Heart right ventricle (tissue), 16 donors: ENCODE data around the gene TM9SF3. TPM values are rescaled to one million over a fixed set of nuclear protein-coding genes. Genes with fewer than 3 reads are reported as not detected.

ENCODE experiments used
- ATAC-seq, 8 donors: fragments of 200-7000 bp; cut with Tn5 transposase; one replicate each; pipeline ENCODE4 v1.9.1; 2020; ENCODE audit warnings: mild to moderate bottlenecking in 8 of 8, moderate library complexity in 8 of 8, moderate number of reproducible peaks in 1 of 8
- DNase-seq, 2 donors: peaks; one replicate each; pipeline ENCODE4 v3.0.0-alpha.2; 2020
- H3K27ac ChIP-seq, 10 donors: fragments of 200-600 bp; sonication (generic) in 2 of 10; one replicate each; pipeline versions ENCODE4 v1.5.0 to v1.8.0; 2020 to 2022; ENCODE audit warnings: mild to moderate bottlenecking in 3 of 10
- H3K27me3 ChIP-seq, 7 donors: fragments of 200-600 bp; one replicate each; pipeline ENCODE4 v1.8.0; 2021 to 2022; ENCODE audit warnings: mild to moderate bottlenecking in 2 of 7
- H3K36me3 ChIP-seq, 9 donors: fragments of 200-600 bp; sonication (generic) in 1 of 9; one replicate each; pipeline versions ENCODE4 v1.5.0 to v1.8.0; 2020 to 2022; ENCODE audit warnings: mild to moderate bottlenecking in 2 of 9
- H3K4me1 ChIP-seq, 9 donors: fragments of 200-600 bp; sonication (generic) in 1 of 9; one replicate each; pipeline versions ENCODE4 v1.5.0 to v1.8.0; 2020 to 2022; ENCODE audit warnings: mild to moderate bottlenecking in 4 of 9
- H3K4me3 ChIP-seq, 10 donors: fragments of 200-600 bp; sonication (generic) in 2 of 10; one replicate each; pipeline versions ENCODE4 v1.5.0 to v1.8.0; 2020 to 2022; ENCODE audit warnings: mild to moderate bottlenecking in 7 of 10, moderate library complexity in 2 of 10
- H3K9me3 ChIP-seq, 11 donors: fragments of 200-600 bp in 10 of 11; sonication (generic) in 2 of 11; one replicate each; pipeline versions ENCODE4 v1.5.0 to v1.8.0; 2013 to 2022; ENCODE audit warnings: mild to moderate bottlenecking in 2 of 11, control low read depth in 1 of 11, moderate library complexity in 1 of 11
- WGBS, 2 donors: extraction: QIAGEN DNeasy Blood & Tissue Kit; methylation state at CpG; one replicate each; pipeline ENCODE4 v1.1.7; 2013; ENCODE audit warnings: inconsistent platforms in 1 of 2; 5-methylcytosine and 5-hydroxymethylcytosine counted together
- intact Hi-C, 10 donors: fragments of 100-400 bp; cut with DNase I; formaldehyde crosslinking; loops; one replicate each; pipeline versions ENCODE4 v1.11.1 to v1.14.2; 2022
- polyA plus RNA-seq, 2 donors: library from polyadenylated mRNA; stranded (reverse); fragments of 200-250 nt; gene quantifications; one replicate each; pipeline ENCODE4 v1.2.3, GENCODE V29; 2013
- total RNA-seq, 10 donors: library from RNA; stranded (reverse); fragmentation: NEBNext Ultra II Directional in 3 of 10; extraction: Animal tissue kit (Norgen Biotek cat#: 25700) in 3 of 10; gene quantifications; one replicate each; pipeline versions ENCODE4 v1.2.1 to v1.2.4, GENCODE V29; 2021 to 2023
- TF ChIP-seq, protein P1 (sequence below), 9 donors: fragments of 200-600 bp; sonication (generic) in 2 of 9; IDR thresholded peaks; one replicate each; pipeline versions ENCODE4 v1.5.0 to v1.8.0; 2021 to 2022; ENCODE audit warnings: antibody characterized with exemption in 9 of 9, mild to moderate bottlenecking in 5 of 9, moderate library complexity in 1 of 9
- donor health status: Arrhythmogenic right ventricular cardiomyopathy.
- donor health status: ischemic (EF 13 %, LVEDD 7.1; RV severe dilation, severe dysfunction).
- donor health status: healthy with polysubstance abuse.
- donor health status: DM: no; HTN: yes; CAD: no.
- donor health status: DM: no; HTN: no; CAD: no.
- donor health status: ischemic (EF 25% LVEDD 6.9; RV normal size, moderate dysfunction).
- donor health status: ischemic (EF 25% LVEDD 5.7; RV mildly dilated, moderate dysfunction).
- donor health status: healthy.
- donor health status: DM: yes; HTN: yes; CAD: no.
- donor health status: Ischemic cardiomyopathy.
- donor health status: ischemic (EF 35%, LVEDD 5.7; RV mildly dilated, moderate dysfunction).
- donor health status: nonischemic (EF 11% LVEDD 7.7; RV severe dilation, severe dysfunction).
- donor health status: DM: yes; HTN: yes; CAD: no.
- donor health status: PGD.
- donor health status: ischemic (EF 29% LVEDD 5.4; RV normal size, mild dysfunction).
- donor health status: nonischemic (EF 23%, LVEDD 6.1; RV moderate dilation, normal function).

TM9SF3 gene
- total and polyA plus RNA-seq, 12 donors: 17.5 to 83.9 (median 60.8) TPM

DNA sequence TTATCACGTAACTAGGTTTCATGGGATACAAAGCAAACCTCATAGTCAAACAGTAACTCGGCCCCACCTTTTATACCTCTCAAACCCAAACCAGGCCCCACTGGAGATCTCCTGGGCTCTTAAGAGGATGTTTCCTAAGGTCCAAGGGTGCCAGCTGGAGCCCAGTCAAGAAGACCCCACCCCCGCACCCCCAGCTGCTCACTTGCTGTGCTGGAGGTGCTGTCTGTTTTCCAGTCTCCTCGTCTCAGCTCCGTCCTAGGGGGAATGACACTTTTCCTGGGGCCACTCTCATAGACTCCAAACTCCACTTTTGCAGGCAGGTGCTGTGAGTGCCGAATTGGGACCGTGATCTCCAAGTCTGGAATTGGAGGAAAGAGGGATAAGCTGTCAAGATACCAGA, 22.7 kb upstream of the TM9SF3 start:
- intact Hi-C loops: no loop called here
- 79 to 81% methylated on average over 7 of the region's 7 CpGs for WGBS, 2 donors
- Histone ChIP-seq H3K9me3 (no peaks in the 10 kb centered on the region), H3K27me3 (no peaks in the 10 kb centered on the region), H3K27ac (no peak overlapping the region), H3K36me3 (peaks cover 0 to 74% (median 0%) of the 10 kb centered on the region in 9 donors), H3K4me3 (no peak overlapping the region), H3K4me1 (peaks cover 0 to 22% (median 3%) of the 10 kb centered on the region in 9 donors)
- no peak for ATAC-seq
- no peak for DNase-seq
- TF ChIP-seq, protein P1, sequence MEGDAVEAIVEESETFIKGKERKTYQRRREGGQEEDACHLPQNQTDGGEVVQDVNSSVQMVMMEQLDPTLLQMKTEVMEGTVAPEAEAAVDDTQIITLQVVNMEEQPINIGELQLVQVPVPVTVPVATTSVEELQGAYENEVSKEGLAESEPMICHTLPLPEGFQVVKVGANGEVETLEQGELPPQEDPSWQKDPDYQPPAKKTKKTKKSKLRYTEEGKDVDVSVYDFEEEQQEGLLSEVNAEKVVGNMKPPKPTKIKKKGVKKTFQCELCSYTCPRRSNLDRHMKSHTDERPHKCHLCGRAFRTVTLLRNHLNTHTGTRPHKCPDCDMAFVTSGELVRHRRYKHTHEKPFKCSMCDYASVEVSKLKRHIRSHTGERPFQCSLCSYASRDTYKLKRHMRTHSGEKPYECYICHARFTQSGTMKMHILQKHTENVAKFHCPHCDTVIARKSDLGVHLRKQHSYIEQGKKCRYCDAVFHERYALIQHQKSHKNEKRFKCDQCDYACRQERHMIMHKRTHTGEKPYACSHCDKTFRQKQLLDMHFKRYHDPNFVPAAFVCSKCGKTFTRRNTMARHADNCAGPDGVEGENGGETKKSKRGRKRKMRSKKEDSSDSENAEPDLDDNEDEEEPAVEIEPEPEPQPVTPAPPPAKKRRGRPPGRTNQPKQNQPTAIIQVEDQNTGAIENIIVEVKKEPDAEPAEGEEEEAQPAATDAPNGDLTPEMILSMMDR (IDR thresholded peaks at IDR 0.05): no peak

DNA sequence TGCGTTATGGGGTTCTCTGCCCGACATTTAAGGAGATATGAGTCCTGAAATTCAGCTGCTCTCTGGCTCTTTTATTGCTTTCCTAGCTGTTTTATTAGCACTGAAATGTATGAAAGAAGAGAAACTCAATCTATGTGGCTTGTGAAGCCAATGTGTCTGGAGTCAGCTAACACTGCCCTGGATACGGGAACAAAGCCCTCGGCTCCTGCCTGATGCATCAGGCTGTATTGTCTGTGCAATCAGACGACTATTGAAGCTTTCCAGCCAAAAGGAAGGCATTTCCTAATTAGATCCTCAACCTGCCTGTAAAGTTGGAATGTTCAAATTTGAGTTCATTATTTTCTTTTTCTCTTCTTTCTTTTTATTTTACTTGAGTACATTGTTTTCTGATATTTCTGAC, 22.0 kb upstream of the TM9SF3 start:
- no peaks in the 10 kb centered on the region for H3K27me3 ChIP-seq
- no peak for ATAC-seq
- H3K9me3 ChIP-seq: no peaks in the 10 kb centered on the region
- H3K4me1 ChIP-seq: peaks cover 0 to 19% (median 3%) of the 10 kb centered on the region in 9 donors
- DNase-seq: no peak
- no peak overlapping the region for H3K4me3 ChIP-seq
- H3K36me3 ChIP-seq: peaks cover 0 to 72% (median 0%) of the 10 kb centered on the region in 9 donors
- WGBS, 2 donors: 72 to 83% methylated on average over 5 of the region's 5 CpGs
- intact Hi-C loops: no loop called here
- TF ChIP-seq, protein P1 (IDR thresholded peaks at IDR 0.05): no peak
- H3K27ac ChIP-seq: no peak overlapping the region

DNA sequence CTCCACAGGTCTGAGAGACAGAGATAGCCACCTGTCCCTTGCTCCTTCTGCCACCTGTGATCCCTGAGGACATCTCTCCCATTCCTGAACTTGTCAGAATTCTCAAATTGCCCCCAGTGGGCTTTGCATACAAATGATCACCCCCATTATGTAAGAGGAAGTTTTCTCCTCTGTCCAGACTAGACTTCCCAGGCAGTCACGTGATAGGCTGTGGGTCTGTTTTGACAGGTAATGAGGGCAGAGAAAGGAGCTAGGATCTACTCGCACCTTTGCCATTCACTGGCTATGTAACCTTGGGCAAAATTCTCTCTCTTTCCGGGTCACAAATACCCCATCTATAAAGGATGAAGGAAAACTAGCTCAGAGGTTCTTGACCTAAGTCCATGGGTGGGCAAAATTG, 21.4 kb upstream of the TM9SF3 start:
- TF ChIP-seq, protein P1 (IDR thresholded peaks at IDR 0.05): no peak
- H3K27me3 ChIP-seq: no peaks in the 10 kb centered on the region
- DNase-seq: no peak
- peaks cover 0 to 73% (median 0%) of the 10 kb centered on the region in 9 donors for H3K36me3 ChIP-seq
- intact Hi-C loops: no loop called here
- no peak overlapping the region for H3K4me3 ChIP-seq
- H3K9me3 ChIP-seq: no peaks in the 10 kb centered on the region
- ATAC-seq: no peak
- H3K4me1 ChIP-seq: peaks cover 0 to 19% (median 3%) of the 10 kb centered on the region in 9 donors
- WGBS, 2 donors: 76 to 82% methylated on average over 3 of the region's 3 CpGs
- H3K27ac ChIP-seq: no peak overlapping the region

DNA sequence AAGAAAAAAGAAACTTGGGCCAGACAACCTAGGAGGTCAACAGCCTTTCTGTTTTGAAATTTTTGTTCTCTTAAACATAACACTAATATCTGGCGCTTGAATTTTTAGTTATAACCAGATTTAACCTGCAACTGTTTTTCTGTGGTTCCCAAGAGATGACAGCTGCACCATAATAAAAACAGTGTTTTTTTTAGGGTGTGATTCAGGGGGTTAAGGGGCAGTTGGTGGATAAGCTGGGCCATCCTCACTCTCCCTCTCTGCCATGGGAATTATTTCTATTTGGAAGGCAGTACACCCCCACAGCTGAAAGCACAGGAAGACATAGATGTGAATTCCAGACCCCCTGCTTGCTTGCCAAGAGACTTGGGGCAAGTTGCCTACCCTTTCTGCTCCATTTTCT, 20.1 kb upstream of the TM9SF3 start:
- Histone ChIP-seq H3K27ac (peak overlapping the region in 1 of 10 donors; percentile 35), H3K36me3 (peaks cover 0 to 86% (median 0%) of the 10 kb centered on the region in 9 donors), H3K4me3 (no peak overlapping the region), H3K4me1 (peaks cover 0 to 19% (median 3%) of the 10 kb centered on the region in 9 donors), H3K9me3 (no peaks in the 10 kb centered on the region), H3K27me3 (no peaks in the 10 kb centered on the region)
- DNase-seq (no peak), ATAC-seq (no peak)
- intact Hi-C loops: no loop called here
- TF ChIP-seq, protein P1 (IDR thresholded peaks at IDR 0.05): no peak
- 87 to 88% methylated on average over 1 of the region's 1 CpG for WGBS, 2 donors
